SK-N-MC (cell line): ENCODE results near the gene HSPB6.
"Not testable (repeated sequence)": the region's sequence is repeated elsewhere in the genome, so short reads cannot be mapped to it uniquely, and the experiment has no call there.

Experiments
- DNase-seq: peaks from one replicate; pipeline ENCODE4 v3.0.0-alpha.2; 2011; ENCODE audit warnings: low read depth, low spot score
- H3K27ac ChIP-seq: fragments of 200-600 bp; sonication (generic); 2 replicates; pipeline ENCODE4 v1.5.1; 2016; ENCODE audit warnings: mixed run types
- H3K36me3 ChIP-seq: fragments of 200-600 bp; sonication (generic); 2 replicates; pipeline ENCODE4 v1.6.1; 2017; ENCODE audit warnings: antibody characterized with exemption, low read length, mixed read lengths; ENCODE audit not compliant: insufficient read depth
- H3K4me3 ChIP-seq: fragments of 200-600 bp; sonication (generic); 2 replicates; pipeline ENCODE4 v1.5.1; 2016
- H3K9ac ChIP-seq: fragments of 200-600 bp; sonication (generic); 2 replicates; pipeline ENCODE4 v1.8.0; 2017; ENCODE audit warnings: mixed run types, mixed read lengths; ENCODE audit not compliant: insufficient read length
- H3K9me3 ChIP-seq: fragments of 200-600 bp; sonication (generic); 2 replicates; pipeline ENCODE4 v1.6.1; 2017; ENCODE audit warnings: low read depth, mild to moderate bottlenecking, antibody characterized with exemption, low read length, moderate library complexity, mixed read lengths
- EZH2 ChIP-seq: fragments of 200-600 bp; sonication (generic); IDR thresholded peaks from one replicate; pipeline ENCODE4 v1.6.1; 2017; ENCODE audit warnings: antibody characterized with exemption
- FOXP2 ChIP-seq: optimal IDR thresholded peaks from 2 replicates; pipeline ENCODE3; 2011; ENCODE audit warnings: mild to moderate bottlenecking, moderate library complexity; ENCODE audit not compliant: insufficient read depth; ENCODE audit errors: extremely low read length, control extremely low read depth
- POLR2AphosphoS5 ChIP-seq: IDR thresholded peaks from 2 replicates; pipeline ENCODE4 v1.6.1; 2012; ENCODE audit warnings: mild to moderate bottlenecking, low read depth, low read length, borderline replicate concordance

Gene HSPB6

GRCh38 chr19:35775046-35775297 lies 18.1 kb upstream of the HSPB6 start:
- H3K9me3 ChIP-seq = no peaks in the 10 kb centered on the region
- H3K9ac ChIP-seq = no peak overlapping the region
- H3K27ac ChIP-seq = no peak overlapping the region
- peak overlapping the region; percentile 85 for H3K4me3 ChIP-seq
- TF ChIP-seq EZH2 (no peak), POLR2AphosphoS5 (no peak), FOXP2 (no peak)
- no peaks in the 10 kb centered on the region for H3K36me3 ChIP-seq
- DNase-seq = no peak

GRCh38 chr19:35774274-35775045 lies 17.6 kb upstream of the HSPB6 start:
- Histone ChIP-seq H3K9ac (no peak overlapping the region), H3K36me3 (no peaks in the 10 kb centered on the region), H3K27ac (no peak overlapping the region), H3K4me3 (peak overlapping the region; percentile 85), H3K9me3 (no peaks in the 10 kb centered on the region)
- no peak for TF ChIP-seq POLR2AphosphoS5
- no peak for TF ChIP-seq FOXP2
- no peak for TF ChIP-seq EZH2
- no peak for DNase-seq

- no peaks in the 10 kb centered on the region for H3K36me3 ChIP-seq
- TF ChIP-seq POLR2AphosphoS5 = no peak
- TF ChIP-seq FOXP2 = no peak
- no peak for TF ChIP-seq EZH2
- H3K9me3 ChIP-seq = no peaks in the 10 kb centered on the region
- no peak overlapping the region for H3K9ac ChIP-seq
- no peak overlapping the region for H3K4me3 ChIP-seq
- no peak for DNase-seq
- H3K27ac ChIP-seq = no peak overlapping the region
Measured at GRCh38 chr19:35773020-35773806, 16.4 kb upstream of the HSPB6 start.

- not testable (repeated sequence) for H3K4me3 ChIP-seq, H3K27ac ChIP-seq, DNase-seq, H3K36me3 ChIP-seq, H3K9me3 ChIP-seq, H3K9ac ChIP-seq
Measured at GRCh38 chr19:35772362-35772761, 15.5 kb upstream of the HSPB6 start.

GRCh38 chr19:35768082-35768421 lies 11.2 kb upstream of the HSPB6 start:
- Histone ChIP-seq H3K9me3 (no peaks in the 10 kb centered on the region), H3K4me3 (no peak overlapping the region), H3K9ac (no peak overlapping the region), H3K36me3 (no peaks in the 10 kb centered on the region), H3K27ac (no peak overlapping the region)
- DNase-seq = no peak
- TF ChIP-seq FOXP2 (no peak), EZH2 (no peak), POLR2AphosphoS5 (no peak)

GRCh38 chr19:35767288-35768081 lies 10.7 kb upstream of the HSPB6 start:
- Histone ChIP-seq H3K9me3 (no peaks in the 10 kb centered on the region), H3K36me3 (no peaks in the 10 kb centered on the region), H3K9ac (no peak overlapping the region), H3K4me3 (no peak overlapping the region), H3K27ac (no peak overlapping the region)
- TF ChIP-seq FOXP2 (no peak), EZH2 (no peak), POLR2AphosphoS5 (no peak)
- no peak for DNase-seq

- TF ChIP-seq POLR2AphosphoS5 = no peak
- no peak for TF ChIP-seq EZH2
- TF ChIP-seq FOXP2 = no peak
- H3K4me3 ChIP-seq = no peak overlapping the region
- DNase-seq = no peak
- H3K9me3 ChIP-seq = no peaks in the 10 kb centered on the region
- peaks cover 6% of the 10 kb centered on the region; the same call in 1 of the 2 replicates for H3K36me3 ChIP-seq
- H3K9ac ChIP-seq = no peak overlapping the region
- no peak overlapping the region for H3K27ac ChIP-seq
Measured at GRCh38 chr19:35766571-35767104, 9.8 kb upstream of the HSPB6 start.
